ENCODE results near the gene HYLS1. TPM values are rescaled to one million over a fixed set of nuclear protein-coding genes. Genes with fewer than 3 reads are reported as not detected.

Gene HYLS1
- total RNA-seq, 1 donor from 2014 or later, result 4.5 TPM

DNA sequence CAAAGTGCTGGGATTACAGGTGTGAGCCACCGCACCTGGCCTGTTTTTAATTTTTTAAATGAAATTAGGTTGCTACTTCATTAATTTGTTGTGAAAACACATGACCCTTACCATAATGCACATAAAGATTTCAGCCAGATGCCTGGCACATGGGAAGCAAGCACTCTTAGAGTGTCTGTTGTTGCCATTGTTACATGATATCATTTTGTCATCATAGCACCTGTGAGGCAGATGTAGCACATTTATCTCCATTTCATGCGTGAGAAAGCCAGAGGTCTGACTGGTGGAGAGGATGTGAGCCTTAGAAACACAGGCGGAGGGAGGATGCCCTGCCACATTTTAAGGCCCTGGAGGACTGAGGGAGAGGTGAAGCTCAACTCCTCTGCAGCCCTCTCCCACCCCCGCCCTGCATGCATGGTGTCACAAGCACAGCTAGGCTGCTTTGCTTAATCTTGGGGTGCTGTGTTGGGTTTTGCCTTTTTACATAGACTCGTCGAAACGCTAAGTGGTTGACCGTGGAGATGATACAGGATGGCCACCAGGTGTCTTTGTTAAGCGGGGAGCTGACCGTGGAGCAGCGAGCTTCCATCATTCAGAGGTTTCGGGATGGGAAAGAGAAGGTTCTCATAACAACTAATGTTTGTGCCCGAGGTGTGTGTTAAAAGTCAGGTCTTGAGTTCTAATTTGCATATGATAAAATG lies 30.8 kb downstream of the HYLS1 start:
- Mint-ChIP-seq H3K27ac (ENCODE audit: unreplicated experiment) (no peak overlapping the region), H3K27me3 (ENCODE audit: low read depth) (peaks cover 44% of the 10 kb centered on the region), H3K4me3 (ENCODE audit: unreplicated experiment) (no peak overlapping the region), H3K4me1 (ENCODE audit: low read depth) (no peaks in the 10 kb centered on the region), H3K36me3 (ENCODE audit: low read depth) (no peaks in the 10 kb centered on the region), H3K9me3 (ENCODE audit: low read depth) (no peaks in the 10 kb centered on the region)
- DNase-seq (ENCODE audit: low spot score), result no peak
- TF ChIP-seq, protein P1, sequence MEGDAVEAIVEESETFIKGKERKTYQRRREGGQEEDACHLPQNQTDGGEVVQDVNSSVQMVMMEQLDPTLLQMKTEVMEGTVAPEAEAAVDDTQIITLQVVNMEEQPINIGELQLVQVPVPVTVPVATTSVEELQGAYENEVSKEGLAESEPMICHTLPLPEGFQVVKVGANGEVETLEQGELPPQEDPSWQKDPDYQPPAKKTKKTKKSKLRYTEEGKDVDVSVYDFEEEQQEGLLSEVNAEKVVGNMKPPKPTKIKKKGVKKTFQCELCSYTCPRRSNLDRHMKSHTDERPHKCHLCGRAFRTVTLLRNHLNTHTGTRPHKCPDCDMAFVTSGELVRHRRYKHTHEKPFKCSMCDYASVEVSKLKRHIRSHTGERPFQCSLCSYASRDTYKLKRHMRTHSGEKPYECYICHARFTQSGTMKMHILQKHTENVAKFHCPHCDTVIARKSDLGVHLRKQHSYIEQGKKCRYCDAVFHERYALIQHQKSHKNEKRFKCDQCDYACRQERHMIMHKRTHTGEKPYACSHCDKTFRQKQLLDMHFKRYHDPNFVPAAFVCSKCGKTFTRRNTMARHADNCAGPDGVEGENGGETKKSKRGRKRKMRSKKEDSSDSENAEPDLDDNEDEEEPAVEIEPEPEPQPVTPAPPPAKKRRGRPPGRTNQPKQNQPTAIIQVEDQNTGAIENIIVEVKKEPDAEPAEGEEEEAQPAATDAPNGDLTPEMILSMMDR (IDR thresholded peaks at IDR 0.05), result no peak

DNA sequence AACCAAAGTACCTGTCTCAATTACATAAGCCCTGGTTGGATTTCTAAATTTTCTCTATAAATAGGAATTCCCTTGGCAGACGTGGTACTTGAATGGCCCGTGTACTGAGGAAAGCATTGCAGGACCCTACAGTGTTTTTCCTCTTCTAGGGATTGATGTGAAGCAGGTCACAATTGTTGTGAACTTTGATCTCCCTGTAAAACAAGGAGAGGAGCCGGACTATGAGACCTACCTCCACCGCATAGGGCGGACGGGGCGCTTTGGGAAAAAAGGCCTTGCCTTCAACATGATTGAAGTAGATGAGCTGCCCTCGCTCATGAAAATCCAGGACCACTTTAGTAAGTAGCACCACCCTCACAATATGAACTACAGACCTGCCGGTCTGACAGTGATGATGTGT lies 33.6 kb downstream of the HYLS1 start:
- Mint-ChIP-seq H3K27ac (ENCODE audit: unreplicated experiment) (no peak overlapping the region), H3K4me3 (ENCODE audit: unreplicated experiment) (no peak overlapping the region), H3K9me3 (ENCODE audit: low read depth) (no peaks in the 10 kb centered on the region), H3K27me3 (ENCODE audit: low read depth) (peaks cover 35% of the 10 kb centered on the region), H3K4me1 (ENCODE audit: low read depth) (peaks cover 8% of the 10 kb centered on the region), H3K36me3 (ENCODE audit: low read depth) (no peaks in the 10 kb centered on the region)
- DNase-seq (ENCODE audit: low spot score), result no peak
- TF ChIP-seq, protein P1 (IDR thresholded peaks at IDR 0.05), result no peak

- Mint-ChIP-seq H3K27ac (ENCODE audit: unreplicated experiment) (no peak overlapping the region), H3K9me3 (ENCODE audit: low read depth) (no peaks in the 10 kb centered on the region), H3K27me3 (ENCODE audit: low read depth) (peaks cover 32% of the 10 kb centered on the region), H3K4me3 (ENCODE audit: unreplicated experiment) (no peak overlapping the region), H3K36me3 (ENCODE audit: low read depth) (no peaks in the 10 kb centered on the region), H3K4me1 (ENCODE audit: low read depth) (peaks cover 8% of the 10 kb centered on the region)
- TF ChIP-seq, protein P1 (IDR thresholded peaks at IDR 0.05), result no peak
- no peak for DNase-seq (ENCODE audit: low spot score)
These were observed 34.7 kb downstream of the HYLS1 start for GRCh38 chr11:125922156-125922555.

DNA sequence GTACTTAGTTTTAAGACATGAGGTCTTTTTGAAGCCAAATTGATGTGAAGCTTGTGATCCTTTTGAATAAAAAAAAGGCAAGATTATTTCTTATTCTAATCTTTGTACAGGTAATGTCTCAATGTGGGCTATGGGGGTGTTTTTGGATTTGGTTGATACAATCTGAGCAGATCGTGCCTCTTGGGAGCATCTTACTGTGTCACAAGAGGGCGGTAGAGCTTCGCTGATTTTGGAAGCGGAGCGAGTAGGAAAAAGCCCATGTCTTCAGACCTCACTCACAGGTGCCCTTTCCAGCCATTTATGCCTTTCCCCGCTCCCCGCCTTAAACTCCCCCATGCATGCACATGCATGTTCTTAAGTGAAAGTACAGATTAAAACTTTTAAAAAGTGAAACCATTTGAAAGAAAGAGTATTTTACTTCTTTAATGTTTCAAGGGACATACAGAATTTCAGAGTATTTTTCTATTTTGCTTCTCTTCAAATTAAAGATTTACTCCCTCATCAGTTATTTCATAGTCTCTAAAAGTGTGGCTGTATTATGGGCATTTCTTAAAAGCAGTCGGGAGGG lies 35.6 kb downstream of the HYLS1 start:
- TF ChIP-seq, protein P1 (IDR thresholded peaks at IDR 0.05), result peak; percentile 93
- H3K27ac Mint-ChIP-seq (ENCODE audit: unreplicated experiment), result no peak overlapping the region
- H3K36me3 Mint-ChIP-seq (ENCODE audit: low read depth), result no peaks in the 10 kb centered on the region
- H3K27me3 Mint-ChIP-seq (ENCODE audit: low read depth), result peaks cover 30% of the 10 kb centered on the region
- H3K4me3 Mint-ChIP-seq (ENCODE audit: unreplicated experiment), result no peak overlapping the region
- peaks cover 8% of the 10 kb centered on the region for H3K4me1 Mint-ChIP-seq (ENCODE audit: low read depth)
- no peak for DNase-seq (ENCODE audit: low spot score)
- no peaks in the 10 kb centered on the region for H3K9me3 Mint-ChIP-seq (ENCODE audit: low read depth)

DNA sequence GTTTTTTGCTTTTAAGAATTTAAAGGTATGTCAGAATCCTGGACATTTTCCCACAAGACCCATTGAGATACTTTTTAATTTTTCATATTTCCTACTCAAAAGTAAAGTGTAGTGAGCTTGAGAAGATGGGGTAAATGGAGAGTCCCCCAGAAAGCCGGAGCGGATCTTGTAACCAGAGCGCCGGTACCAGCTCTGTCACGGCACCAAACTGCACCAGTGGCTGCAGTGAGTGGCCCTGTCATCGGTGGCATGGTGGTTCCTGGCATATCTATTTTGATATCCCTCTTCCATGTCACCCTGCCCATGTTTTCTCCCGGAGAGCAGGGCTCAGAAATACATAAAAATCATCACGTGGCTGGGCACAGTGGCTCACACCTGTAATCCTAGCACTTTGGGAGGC lies 36.2 kb downstream of the HYLS1 start:
- no peak for DNase-seq (ENCODE audit: low spot score)
- H3K36me3 Mint-ChIP-seq (ENCODE audit: low read depth), result no peaks in the 10 kb centered on the region
- H3K27me3 Mint-ChIP-seq (ENCODE audit: low read depth), result peaks cover 27% of the 10 kb centered on the region
- H3K9me3 Mint-ChIP-seq (ENCODE audit: low read depth), result no peaks in the 10 kb centered on the region
- peaks cover 8% of the 10 kb centered on the region for H3K4me1 Mint-ChIP-seq (ENCODE audit: low read depth)
- no peak overlapping the region for H3K27ac Mint-ChIP-seq (ENCODE audit: unreplicated experiment)
- H3K4me3 Mint-ChIP-seq (ENCODE audit: unreplicated experiment), result no peak overlapping the region
- TF ChIP-seq, protein P1 (IDR thresholded peaks at IDR 0.05), result no peak
